Raji (cell line): ENCODE results near the gene RPP25L.

ENCODE experiments used
- POLR2A ChIP-seq: IDR thresholded peaks from 2 replicates; pipeline ENCODE4 v1.6.1; 2011; ENCODE audit warnings: low read depth, low read length, control low read depth; ENCODE audit not compliant: insufficient read depth

The RPP25L gene

GRCh38 chr9:34627716-34628655 lies 16.1 kb upstream of the RPP25L start:
- no peak for TF ChIP-seq POLR2A

DNA sequence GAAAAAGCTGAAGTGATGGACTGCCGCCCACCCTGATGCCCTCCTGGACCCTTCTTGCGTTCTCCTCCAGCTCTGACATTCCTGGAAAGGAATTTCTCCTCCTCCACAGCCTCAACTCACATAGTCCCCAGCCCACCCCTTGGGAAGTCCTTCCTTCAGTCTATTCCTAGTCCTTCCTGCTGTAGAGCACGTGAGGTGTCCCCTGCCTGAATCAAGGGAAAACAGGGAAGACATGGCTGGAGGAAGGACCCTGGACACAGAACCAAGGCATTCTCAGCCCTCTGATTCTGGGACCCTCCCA lies 13.2 kb upstream of the RPP25L start:
- no peak for TF ChIP-seq POLR2A

GRCh38 chr9:34624475-34625185 lies 12.7 kb upstream of the RPP25L start:
- no peak for TF ChIP-seq POLR2A

GRCh38 chr9:34623374-34624235 lies 11.7 kb upstream of the RPP25L start:
- TF ChIP-seq POLR2A: no peak

- TF ChIP-seq POLR2A: peak; percentile 67
These were observed 8.4 kb upstream of the RPP25L start, which contains the start of gene DCTN3 for GRCh38 chr9:34620061-34620994. DCTN3 (minus strand) TSS chr9:34620495; CDS start chr9:34620464, 31 bp downstream.

DNA sequence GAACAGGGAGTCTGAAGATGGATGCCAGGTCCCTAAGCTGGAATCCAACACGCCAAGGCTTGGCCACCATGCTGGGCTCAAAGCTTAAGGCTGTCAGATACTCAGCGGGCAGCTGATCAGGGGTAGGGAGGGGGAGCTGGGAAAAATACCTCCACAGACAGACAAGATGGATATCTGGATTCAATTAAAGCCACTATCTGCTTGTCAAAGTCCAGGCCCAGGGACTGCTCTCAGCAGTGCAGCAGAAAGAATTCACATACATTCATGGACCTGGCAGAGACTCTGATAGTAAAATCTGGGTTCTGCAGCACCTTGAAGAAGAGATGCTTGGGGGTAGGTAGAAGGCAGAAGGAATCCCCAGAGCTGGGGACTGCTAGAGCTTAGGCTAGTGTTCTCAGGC lies 3.2 kb upstream of the RPP25L start:
- no peak for TF ChIP-seq POLR2A

DNA sequence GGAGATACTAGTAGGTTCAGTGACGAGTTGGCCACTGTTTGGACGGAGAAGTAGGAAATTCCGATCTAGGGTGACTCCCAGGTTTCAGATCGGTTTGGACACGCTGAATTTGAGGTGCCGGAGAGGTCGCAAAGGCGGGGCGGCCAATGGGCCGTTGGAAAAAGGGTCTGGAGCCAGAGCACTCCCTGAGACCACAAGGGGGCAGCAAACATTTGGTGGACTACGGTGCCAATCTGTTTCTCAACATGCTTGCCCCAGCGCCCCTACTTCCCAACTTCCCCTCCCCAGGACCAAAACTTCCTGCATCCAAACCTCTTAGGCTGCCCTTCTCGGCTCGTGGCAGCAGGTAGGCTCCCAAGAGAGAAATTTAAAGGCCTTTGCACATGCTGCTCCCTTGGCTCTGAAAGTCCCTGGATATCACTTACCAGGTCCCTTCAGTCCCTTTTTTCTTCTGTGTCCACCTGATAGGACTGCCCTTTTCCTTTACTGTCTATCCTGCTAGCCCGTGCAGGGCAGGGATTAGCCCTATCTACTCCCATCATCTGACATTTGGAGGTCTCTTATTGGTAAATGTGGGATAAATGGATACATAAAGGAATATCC lies 992 bp upstream of the RPP25L start:
- no peak for TF ChIP-seq POLR2A

DNA sequence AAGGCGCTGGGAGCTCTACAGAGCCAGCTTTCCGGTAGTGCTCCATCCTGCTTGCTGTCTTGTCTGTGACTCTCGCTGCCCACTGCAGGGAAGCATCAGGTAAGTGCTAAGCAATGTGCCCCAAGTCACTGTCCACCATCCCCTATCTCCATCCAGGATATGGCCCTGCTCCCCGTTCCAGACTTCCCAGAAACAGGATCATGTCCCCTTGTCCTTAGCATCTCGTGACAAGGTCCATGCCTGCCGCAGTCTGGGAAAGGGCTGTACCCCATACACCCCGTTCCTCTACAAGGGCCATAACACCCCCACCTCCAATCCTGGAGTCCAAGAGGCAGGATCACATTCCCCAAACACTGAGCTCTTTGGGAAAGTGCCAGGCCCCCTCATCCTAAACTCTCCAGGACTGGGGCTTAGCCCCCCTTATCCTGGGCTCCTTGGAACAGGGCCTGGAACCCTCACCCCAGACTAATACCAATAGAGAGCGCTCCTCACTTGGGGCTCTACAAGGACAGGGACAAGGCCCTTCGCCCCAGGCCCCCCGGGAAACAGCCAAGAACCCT lies 566 bp downstream of the RPP25L start:
- TF ChIP-seq POLR2A: 0 out of 2 replicates have a peak, but pooled peaks have one; percentile 2

- 0 out of 2 replicates have a peak, but pooled peaks have one; percentile 22 for TF ChIP-seq POLR2A
These were observed 1.3 kb downstream of the RPP25L start for GRCh38 chr9:34610434-34611206.

DNA sequence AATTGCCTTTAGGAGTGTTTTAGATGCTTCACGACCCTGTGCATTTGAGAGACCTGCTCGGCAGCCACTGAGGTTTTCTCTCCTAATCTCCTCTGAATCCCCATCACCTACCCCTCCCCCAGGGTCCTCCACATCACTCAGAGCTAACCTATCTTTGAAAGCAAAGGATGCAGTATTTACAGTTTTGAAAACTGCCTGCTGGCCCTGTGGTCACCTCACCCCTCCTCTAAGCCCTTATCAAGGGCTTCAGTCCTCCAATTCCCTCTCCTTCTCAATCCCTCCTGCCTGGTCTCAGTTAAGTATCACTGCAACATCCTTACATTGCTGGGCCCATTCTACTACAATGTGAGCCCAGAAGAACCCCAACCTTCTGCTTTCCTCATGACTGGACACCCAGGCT lies 4.6 kb downstream of the RPP25L start:
- no peak for TF ChIP-seq POLR2A

DNA sequence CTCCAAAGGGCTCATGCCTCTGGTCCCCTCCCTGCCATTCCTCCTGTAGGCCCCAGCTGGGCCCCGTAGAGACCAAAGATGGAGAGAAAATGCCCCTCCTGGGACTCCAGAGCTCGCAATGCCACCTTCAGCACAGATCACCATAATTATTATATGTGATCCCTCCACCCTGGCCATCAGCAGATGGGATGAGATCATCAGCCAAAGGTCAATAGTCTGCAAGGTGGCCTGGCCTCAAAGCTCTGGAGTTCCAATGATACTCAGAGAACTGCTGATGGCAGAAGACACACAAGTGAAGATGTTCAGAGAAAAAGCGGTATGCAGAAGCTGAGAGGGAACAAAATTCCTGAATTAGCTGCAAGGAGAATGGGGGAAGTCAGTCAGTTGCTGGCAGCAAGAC lies 5.0 kb downstream of the RPP25L start:
- no peak for TF ChIP-seq POLR2A

GRCh38 chr9:34606190-34606589 lies 5.7 kb downstream of the RPP25L start:
- no peak for TF ChIP-seq POLR2A
